M059J (cell line): ENCODE data around the gene PPA2. TPM values are rescaled to one million over a fixed set of nuclear protein-coding genes. Genes with fewer than 3 reads are reported as not detected.
"Not testable (repeated sequence)": the region's sequence is repeated elsewhere in the genome, so short reads cannot be mapped to it uniquely, and the experiment has no call there.

Experiments used
- DNase-seq: peaks from one replicate; pipeline ENCODE4 v3.0.0-alpha.2; 2012; ENCODE audit warnings: low read depth
- total RNA-seq: library from RNA; depleted of rRNA; stranded (reverse); fragments of >200 nt; shearing (Covaris generic); gene quantifications from 2 replicates; pipeline ENCODE4 v1.2.3, GENCODE V29; 2014

PPA2 gene
- total RNA-seq, 1 experiment from 2014 or later = 159 TPM

DNA sequence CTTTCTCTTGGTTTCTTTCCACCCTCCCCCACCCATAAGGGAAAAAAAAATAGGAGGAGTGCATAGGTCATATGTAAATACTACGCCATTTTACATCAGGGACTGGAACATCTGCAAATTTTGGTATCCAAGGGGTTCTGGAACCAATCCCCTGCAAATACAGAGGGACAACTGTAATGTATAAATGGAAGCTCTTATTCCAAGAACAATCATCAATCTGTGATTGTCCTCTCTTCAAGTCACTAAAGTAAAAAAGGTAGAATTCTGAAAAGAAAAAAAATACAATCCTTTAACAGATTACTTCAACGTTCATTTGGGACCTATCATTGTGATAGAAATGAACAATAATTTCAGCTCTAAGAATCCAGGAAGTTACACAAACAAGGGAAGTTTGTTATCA, 13.6 kb downstream of the PPA2 start:
- DNase-seq = no peak

DNA sequence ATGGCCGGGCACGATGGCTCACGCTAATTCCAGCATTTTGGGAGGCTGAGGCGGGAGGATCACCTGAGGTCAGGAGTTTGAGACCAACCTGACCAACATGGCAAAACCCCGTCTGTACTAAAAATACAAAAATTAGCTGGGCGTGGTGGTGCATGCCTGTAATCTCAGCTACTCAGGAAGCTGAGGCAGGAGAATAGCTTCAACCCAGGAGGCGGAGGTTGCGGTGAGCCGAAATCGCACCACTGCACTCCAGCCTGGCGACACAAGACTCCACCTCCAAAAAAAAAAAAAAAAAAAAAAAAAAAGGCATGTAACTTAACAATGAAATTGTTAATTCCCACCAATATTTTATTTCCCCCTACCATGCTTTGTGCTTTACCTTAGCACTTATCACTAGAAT, 15.3 kb downstream of the PPA2 start:
- DNase-seq = not testable (repeated sequence)

DNA sequence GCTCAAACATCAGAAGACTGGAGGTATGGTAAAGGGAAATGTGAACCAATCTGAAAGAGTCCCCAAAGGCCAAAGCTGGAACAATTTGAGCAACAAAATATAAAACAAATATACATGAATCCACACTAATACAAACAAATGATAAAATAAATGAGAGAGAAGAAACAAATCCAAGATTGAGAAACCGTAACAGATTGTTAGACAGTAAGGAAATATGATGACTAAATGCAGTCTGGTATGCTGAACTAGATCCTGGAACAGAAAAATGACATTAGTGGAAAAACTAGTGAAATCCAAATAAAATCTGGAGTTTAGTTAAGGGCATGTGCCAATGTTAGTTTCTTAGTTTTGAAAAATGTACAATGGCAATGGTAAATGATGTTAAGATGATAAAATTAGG, 15.9 kb downstream of the PPA2 start:
- DNase-seq = no peak

DNA sequence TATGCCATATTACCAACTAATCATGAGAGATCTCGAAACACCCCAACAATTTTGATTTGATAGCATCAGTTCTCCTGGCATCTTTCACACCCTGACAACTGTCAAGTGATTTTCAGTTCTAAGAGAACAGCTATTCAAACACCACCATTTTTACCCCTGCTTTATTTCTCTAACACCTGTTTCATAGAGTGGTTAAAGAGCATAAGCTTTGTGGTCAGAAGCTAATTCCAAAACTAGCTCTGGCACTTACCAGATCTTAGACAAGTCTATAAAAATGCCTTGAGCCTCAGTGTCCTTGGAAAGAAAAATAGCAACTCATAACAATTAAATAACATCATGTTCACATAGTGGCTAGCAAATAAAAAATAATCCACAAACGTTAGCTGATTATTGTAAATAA, 17.9 kb downstream of the PPA2 start:
- DNase-seq = no peak

DNA sequence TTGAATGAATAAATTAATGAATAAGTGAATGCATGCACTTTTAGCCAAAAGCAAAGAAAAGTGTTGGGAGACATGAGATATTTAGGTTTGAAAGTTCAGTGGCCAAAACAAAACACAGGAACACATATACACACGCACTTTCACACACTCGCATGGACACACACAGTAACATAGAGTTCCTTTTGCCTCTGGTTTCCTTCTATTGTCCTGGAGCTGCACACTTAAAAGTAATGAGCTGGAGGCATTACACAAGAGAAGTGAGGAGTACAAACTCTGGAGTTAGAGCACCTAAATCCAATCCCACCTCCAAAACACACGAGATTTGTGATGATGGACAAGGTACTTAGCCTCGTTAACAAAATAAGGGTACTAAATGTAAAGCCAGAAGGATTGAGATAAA, 18.7 kb downstream of the PPA2 start:
- no peak for DNase-seq

DNA sequence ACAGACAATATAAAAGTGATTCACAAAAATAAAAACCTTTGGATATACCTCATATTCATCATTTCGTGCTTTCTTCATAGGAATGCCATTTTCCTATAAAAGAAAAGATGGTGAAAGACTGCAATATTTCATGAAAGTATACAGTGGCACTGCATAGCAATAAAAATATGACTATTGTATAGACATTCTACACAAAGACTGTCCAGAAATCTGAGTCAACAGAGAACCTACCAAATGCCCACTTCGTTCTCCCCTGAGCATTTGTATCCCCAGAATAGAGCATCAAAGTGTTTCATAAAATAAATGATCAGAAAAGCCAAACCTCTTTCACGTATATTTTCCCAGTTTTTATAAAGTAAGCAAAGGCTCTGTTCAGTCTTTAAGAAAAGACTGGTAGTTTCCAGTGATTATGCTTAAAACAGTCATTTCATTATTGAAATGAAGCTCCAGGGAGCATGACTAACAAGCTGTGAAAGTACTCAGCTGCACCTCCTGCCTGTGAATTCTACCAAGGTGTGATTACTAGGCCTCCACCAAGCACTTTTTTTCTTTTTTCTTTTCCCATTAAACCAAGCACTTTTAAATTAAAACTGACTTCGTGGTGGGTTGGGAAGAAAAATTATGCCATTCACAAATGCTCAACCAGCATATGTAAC, 20.2 kb downstream of the PPA2 start:
- no peak for DNase-seq

- DNase-seq = no peak
Observed at GRCh38 chr4:105451346-105451745, 22.5 kb downstream of the PPA2 start.

GRCh38 chr4:105440890-105441289, 33.0 kb downstream of the PPA2 start:
- DNase-seq = no peak

- no peak for DNase-seq
Observed at GRCh38 chr4:105437637-105438036, 36.2 kb downstream of the PPA2 start.

DNA sequence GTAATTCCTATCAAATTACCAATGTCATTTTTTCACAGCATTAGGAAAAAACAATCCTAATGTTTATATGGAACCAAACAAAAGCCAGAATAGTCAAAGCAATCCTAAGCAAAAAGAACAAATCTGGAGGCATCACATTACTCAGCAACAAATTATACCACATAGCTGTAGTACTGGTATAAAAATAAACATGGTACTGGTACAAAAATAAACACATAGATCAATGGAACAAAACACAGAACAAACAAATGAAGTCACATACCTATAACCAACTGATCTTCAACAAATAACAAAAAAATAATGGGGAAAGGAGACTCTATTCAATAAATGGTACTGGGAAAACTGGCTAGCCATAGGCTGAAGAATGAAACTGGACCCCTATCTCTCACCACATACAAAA, 37.4 kb downstream of the PPA2 start:
- DNase-seq = no peak

- DNase-seq = no peak
Observed at GRCh38 chr4:105434940-105435339, 38.9 kb downstream of the PPA2 start.

DNA sequence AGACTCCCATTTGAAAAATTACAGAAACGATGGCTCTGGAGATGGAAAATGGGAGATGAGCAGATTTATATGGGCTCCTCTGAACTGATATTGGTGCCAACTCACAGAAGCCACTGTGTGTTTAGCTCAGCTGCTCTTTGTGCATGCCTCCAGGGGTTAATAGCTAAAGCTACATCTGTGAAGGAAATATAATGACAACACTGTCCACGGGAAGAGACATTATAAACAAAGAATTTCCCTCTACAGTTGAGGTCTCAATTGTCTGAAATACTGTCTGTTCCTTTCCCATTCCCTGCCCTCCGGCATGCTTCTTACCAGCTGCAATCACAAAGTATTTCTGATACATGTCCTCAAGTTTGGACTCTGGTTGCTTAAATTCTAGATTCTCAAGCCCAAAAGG, 40.4 kb downstream of the PPA2 start:
- no peak for DNase-seq

DNA sequence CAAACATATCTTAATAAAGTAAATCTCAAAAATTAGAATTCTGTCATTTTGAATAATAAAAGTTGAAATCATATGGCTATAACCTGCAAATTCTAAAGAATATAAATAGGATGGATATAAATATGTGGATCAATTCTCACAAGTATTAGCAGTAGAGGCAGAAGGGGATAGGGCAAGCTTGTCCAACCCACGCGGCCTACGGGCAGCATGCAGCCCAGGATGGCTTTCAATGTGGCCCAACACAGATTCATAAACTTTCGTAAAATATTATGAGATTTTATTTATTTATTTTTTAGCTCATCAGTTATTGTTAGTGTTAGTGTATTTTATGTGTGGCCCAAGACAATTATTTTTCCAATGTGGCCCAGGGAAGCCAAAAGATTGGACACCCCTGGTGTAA, 41.4 kb downstream of the PPA2 start:
- no peak for DNase-seq

GRCh38 chr4:105430811-105431210, 43.1 kb downstream of the PPA2 start:
- no peak for DNase-seq

DNA sequence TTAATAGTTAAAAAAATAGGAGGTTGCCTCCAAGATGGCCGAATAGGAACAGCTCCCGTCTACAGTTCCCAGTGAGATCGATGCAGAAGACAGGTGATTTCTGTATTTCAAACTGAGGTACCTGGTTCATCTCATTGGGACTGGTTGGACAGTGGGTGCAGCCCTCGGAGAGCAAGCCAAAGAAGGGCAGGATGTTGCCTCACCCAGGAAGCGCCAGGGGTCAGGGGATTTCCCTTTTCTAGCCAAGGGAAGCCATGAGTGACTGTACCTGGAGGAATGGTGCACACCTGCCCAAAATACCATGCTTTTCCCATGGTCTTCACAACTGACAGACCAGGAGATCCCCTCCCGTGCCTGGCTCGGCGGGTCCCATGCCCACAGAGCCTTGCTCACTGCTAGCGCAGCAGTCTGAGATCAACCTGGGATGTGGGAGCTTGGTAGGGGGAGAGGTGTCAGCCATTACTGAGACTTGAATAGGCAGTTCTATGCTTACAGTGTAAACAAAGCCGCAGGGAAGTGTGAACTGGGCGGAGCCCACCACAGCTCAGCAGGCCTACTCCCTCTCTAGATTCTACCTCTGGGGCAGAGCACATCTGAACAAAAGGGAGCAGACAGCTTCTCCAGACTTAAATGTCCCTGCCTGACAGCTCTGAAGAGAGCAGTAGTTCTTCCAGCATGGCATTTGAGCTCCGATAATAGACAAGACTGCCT, 47.5 kb downstream of the PPA2 start:
- DNase-seq = no peak

DNA sequence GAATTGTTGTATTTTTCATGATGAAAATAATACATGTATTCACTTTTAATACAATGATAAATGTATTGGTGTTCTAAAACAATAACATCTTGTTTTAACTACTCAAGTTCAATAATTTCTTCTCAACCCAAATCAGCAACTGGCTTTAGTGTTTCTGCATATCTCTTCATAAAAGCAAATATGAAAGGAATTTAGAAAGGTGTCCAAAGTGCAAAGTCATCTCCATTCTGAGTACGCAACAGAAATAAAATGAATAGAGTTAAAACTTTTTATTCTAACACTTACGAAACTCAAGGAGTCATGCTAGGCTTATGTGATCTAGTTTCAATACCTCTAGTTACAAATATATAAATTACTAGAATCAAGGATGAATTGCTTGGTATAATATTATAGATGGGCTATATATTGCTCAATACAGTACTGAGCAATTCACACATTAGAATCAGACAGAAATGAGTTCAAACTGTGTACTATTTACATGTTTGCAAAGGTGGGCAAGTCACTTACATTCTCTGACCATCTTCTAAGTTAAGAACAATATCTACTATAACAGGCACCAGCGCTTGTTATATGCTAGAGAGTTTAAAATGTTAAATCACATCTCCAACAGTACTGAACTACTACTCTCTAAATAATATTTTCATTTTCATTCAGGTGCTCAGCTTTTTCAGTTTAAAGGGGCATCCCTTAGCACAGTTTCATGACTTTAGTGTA, 51.5 kb downstream of the PPA2 start:
- no peak for DNase-seq

DNA sequence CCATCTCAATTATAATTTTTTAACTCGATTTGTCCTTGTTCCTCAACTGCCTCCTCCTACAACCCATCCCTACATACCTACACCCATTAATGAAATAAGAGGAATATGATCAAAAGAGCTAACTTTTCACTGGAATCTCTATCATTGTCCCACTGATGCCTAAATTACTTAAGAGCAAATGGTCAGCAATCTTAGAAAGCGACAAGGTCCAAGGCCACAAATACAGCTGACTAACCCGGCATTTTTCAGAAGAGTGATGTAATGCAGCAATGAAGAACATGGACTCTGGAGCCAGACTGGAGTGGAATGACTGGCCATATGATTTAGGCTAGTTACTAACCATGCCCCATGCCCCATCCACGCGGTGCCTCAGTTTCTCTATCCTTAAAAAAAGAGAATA, 56.2 kb downstream of the PPA2 start:
- no peak for DNase-seq

DNA sequence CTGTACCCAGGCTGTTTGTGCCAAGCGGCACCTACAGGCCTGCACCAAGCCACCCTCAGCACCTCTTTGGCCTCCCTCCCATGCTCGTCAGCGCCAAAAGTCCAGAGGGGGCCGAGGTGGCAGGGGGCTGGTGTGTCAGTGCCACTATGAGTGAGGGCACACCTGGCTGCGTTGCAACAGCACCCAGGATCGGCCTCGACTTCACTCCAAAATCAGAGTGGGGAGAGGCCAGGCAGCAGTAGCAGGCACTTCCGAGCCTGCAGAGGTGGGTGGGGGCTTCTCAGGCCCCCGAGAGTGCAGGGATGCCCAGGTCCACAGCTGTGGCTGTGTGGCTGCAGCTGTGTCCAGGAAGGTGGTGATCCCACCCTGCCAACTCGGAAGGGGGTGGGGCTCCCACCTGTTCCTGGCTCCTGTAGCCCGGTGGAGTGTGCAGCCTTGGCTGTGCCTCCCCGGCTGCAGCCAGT, 58.5 kb downstream of the PPA2 start:
- DNase-seq = no peak

- DNase-seq = no peak
Observed at GRCh38 chr4:105414316-105414715, 59.5 kb downstream of the PPA2 start.

DNA sequence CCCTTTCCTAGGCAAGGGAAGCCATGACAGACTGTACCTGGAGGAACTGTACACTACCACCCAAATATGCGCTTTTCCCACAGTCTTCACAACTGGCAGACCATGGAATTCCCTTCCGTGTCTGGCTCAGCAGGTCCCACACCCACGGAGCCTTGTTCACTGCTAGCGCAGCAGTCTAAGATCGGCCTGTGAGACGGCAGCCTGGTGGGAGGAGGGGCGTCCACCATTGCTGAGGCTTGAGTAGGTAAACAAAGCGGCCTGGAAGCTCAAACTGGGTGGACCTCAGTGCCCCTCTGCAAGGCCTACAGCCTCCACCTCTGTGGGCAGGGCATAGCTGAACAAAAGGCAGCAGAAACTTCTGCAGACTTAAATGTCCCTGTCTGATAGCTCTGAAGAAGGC, 64.7 kb downstream of the PPA2 start:
- not testable (repeated sequence) for DNase-seq

DNA sequence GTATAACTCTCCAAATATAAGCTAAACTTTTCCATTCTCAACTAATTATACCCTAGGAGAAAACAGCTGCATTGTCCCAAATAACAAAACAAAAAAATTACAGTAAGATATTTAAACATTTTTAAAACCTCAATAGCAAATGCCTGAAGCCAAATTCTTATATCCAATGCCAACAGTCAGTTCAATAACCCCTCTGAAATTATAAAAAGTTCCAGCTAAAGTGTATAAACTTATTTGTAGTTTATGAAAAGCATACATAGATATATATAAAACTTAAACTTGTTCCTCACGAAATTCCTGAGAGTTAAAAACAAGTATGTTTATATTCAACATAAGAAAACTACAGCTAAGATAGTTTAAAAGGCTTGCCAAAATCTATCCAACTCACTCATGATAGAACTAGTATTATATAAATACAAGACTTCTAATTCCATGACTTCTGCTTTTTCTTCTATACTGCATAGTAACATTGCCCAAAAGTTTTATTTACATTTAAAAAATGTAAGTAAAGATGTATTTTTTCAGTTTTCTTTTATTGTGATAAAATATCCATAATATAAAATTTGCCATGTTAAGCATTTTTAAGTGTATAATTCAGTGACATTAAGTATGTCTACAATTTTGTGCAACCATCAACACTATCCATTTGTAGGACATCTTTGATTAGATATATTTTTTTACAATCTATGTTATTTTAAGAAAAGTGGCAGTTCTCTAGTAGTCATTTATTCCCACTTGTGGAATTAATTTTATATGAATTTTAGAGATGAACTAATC, 72.8 kb downstream of the PPA2 start:
- DNase-seq = no peak

- DNase-seq = peak; percentile 85
Observed at GRCh38 chr4:105399532-105400161, 74.2 kb downstream of the PPA2 start.
